Measurements from ENCODE around the gene GDAP2.

- TF ChIP-seq REST (IDR thresholded peaks at IDR 0.05) (no peak), TAF1 (conservative IDR thresholded peaks at IDR 0.05) (no peak), CTCF (IDR thresholded peaks at IDR 0.05; ENCODE audit: low read depth, low read length, missing input control) (peak; percentile 58), MAX (IDR thresholded peaks at IDR 0.05) (no peak), SP1 (IDR thresholded peaks at IDR 0.05) (no peak), HNF4G (IDR thresholded peaks at IDR 0.05) (no peak), RAD21 (IDR thresholded peaks at IDR 0.05) (peak; percentile 91 to 93), HNF4A (conservative IDR thresholded peaks at IDR 0.05) (no peak), ZBTB33 (IDR thresholded peaks at IDR 0.05) (no peak), YY1 (IDR thresholded peaks at IDR 0.05) (no peak), GABPA (IDR thresholded peaks at IDR 0.05 in 1 of 2, conservative IDR thresholded peaks at IDR 0.05 in 1 of 2) (no peak), FOXA1 (IDR thresholded peaks at IDR 0.05) (no peak)
- TF ChIP-seq, protein P1, sequence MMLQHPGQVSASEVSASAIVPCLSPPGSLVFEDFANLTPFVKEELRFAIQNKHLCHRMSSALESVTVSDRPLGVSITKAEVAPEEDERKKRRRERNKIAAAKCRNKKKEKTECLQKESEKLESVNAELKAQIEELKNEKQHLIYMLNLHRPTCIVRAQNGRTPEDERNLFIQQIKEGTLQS (IDR thresholded peaks at IDR 0.05), result no peak
Observed at GRCh38 chr1:117895482-117896114, 33.8 kb downstream of the GDAP2 start.
